Adipose tissue (tissue), 3 donors: Measurements from ENCODE around the gene SUCLG1. TPM values are rescaled to one million over a fixed set of nuclear protein-coding genes. Genes with fewer than 3 reads are reported as not detected.

ENCODE experiments used
- H3K27ac ChIP-seq: one replicate; pipeline ENCODE4 v1.5.1; 2013; ENCODE audit warnings: low read depth, low read length
- WGBS, 3 donors: extraction: QIAGEN DNeasy Blood & Tissue Kit; methylation state at CpG; one replicate each; pipeline ENCODE4 v1.1.7; 2013; 5-methylcytosine and 5-hydroxymethylcytosine counted together
- polyA plus RNA-seq, 3 donors: library from polyadenylated mRNA; stranded (reverse); fragments of 200-250 nt; gene quantifications; one replicate each; pipeline ENCODE4 v1.2.3, GENCODE V29; 2013
- donor health status: healthy with polysubstance abuse.
- donor health status: Bipolar disorder and iron deficiency.
- donor health status: healthy.

SUCLG1 gene
- polyA plus RNA-seq, 3 donors: 71.7 to 152 (median 107) TPM

DNA sequence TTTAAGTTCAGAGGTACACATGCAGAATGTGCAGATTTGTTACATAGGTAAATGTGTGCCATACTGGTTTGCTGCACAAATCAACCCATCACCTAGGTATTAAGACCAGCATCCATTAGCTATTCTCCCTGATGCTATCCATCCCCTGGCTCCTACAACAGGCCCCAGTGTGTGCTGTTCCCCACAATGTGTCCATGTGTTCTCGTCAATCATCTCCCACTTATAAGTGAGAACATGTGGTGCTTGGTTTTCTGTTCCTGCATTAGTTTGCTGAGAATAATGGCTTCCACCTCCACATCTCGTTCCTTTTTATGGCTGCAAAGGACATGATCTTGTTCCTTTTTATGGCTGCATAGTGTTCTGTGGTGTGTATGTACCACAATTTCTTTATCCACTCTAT is 75.8 kb downstream of the SUCLG1 start:
- 81 to 87% (median 87%) methylated on average over 2 of the region's 2 CpGs for WGBS, 3 donors

DNA sequence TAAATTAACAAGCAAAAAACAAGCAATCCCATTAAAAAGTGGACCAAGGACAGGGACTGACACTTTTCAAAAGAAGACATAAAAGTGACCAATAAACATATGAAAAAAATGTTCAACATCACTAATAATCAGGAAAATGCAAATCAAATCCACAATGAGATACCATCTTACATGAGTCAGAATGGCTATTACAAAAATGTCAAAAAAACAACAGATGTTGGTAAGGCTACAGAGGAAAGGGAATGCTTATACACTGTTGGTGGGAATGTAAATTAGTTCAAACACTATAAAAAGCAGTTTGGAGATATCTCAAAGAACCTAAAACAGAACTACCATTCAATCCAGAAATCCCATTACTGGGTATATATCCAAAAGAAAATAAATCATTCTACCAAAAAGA is 78.2 kb downstream of the SUCLG1 start:
- no peak overlapping the region for H3K27ac ChIP-seq

More for the DNA sequence above, 75.8 kb downstream of the SUCLG1 start:
- H3K27ac ChIP-seq: no peak overlapping the region

DNA sequence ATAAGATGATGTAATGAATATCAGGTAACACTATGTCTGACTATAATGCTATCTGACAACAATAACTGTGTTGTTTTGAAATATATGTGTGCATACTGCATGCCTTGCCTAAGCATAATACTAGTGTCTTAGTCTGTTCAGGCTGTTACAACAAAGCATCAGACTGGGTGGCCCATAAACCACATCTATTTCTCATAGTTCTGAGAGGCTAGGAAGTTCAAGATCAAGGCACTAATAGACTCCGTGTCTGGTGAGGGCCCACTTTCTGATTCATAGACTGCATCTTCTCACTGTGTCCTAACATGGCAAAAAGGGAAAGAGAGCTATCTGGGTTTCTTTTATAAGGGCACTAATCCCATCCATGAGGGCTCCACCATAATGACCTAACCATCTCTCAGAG is 80.1 kb downstream of the SUCLG1 start:
- no peak overlapping the region for H3K27ac ChIP-seq
- WGBS, 3 donors: 85 to 89% (median 88%) methylated on average over 1 of the region's 1 CpG

DNA sequence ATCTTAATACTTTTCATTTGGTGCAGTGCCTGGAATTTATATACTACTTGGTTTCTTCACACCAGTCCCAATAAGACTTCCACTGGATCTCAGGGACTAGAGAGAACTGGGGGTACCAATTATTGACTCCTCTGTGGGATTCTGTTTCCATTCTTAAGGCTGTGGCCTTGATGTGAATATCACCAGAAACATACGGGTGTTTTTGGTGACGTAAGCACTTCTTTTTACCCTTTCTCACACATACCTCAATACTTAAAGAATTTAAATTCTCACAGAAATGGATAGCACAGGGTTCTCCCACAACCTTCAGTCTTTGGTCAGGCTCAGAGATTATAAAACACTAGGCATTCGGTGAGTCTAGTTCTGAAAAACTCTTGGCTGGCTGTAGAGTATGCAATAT is 84.1 kb downstream of the SUCLG1 start:
- H3K27ac ChIP-seq: no peak overlapping the region
- 82 to 92% (median 89%) methylated on average over 3 of the region's 3 CpGs for WGBS, 3 donors

DNA sequence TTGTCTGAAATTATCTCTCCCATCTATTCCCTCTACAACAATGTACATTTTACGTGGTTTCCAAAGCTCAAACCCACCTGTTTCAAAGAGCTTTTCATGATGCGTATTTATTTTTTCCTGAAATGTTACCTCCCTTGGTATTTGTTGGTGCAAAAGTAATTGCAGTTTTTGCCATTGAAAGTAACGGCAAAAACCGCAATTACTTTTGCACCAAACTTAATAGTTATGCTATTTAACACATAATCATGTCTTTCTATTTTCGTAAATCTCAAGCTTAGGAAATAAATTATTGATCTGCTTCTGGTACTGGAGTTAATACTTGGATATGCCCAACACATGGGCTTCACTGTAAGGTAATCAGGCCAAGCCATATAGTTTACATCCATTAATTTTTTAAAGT is 85.2 kb downstream of the SUCLG1 start:
- 86 to 88% (median 87%) methylated on average over 5 of the region's 5 CpGs for WGBS, 3 donors
- no peak overlapping the region for H3K27ac ChIP-seq

Other genes starting within 250 kb of the SUCLG1 start
- 1 to 10 TPM in 1 of 3 donors, under 1 TPM in 2; 0.27 to 1.1 (median 0.35) TPM for gene DNAH6, start 57.2 kb upstream of the SUCLG1 start, polyA plus RNA-seq